ENCODE data around the gene STING1.
A peak's percentile ranks its signal among the peaks of the same experiment; 100 is the strongest.

STING1 gene

DNA sequence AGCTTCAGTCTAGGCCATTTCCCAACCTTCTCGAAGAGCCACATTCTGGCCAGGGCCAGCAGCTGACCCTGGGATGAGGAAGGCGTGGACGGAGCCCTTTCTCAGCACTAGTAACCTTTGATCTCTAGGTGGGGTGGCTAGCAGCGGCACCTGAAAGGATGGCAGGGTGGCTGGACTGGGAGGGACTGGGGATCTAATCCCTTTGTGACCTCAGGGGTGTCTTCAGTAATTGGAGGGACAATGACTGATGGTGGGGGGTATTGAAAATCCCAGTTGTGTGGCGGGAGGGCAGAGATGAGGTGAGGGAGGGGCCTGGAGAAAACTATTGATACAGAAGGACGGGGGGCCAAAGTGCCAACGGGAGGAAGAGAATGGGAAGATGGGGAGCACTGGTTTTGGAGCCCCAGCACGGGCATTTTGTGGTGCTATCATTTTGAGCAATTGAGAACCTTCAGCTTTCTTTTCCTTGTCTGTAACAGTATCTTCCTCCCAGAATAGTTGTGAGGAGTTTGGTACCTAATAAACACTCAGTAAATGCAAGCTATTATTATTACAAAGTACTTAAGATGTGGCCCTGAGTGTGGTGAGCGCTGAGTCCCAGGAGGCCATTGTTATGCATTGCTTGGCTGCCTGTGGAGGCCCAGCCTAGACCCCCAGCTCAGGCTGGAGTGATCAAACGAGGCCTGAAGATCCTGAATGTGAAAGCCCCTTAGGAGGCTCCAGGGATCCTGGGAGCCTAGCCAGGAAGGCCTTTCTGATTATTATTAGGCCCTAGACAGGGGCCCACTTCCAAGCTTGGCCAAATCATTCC lies 41.3 kb upstream of the STING1 start:
- H3K27me3 ChIP-seq (ENCODE audit: insufficient read depth, low read length): no peaks in the 10 kb centered on the region
- H3K9me3 ChIP-seq (ENCODE audit: low read length): no peaks in the 10 kb centered on the region
- H3K79me2 ChIP-seq (ENCODE audit: insufficient read depth, low read length): no peaks in the 10 kb centered on the region
- H3K27ac ChIP-seq (ENCODE audit: low read depth, low read length, poor library complexity, severe bottlenecking): no peak overlapping the region
- H3K4me2 ChIP-seq (ENCODE audit: low read length): no peak overlapping the region
- TF ChIP-seq, protein P1, sequence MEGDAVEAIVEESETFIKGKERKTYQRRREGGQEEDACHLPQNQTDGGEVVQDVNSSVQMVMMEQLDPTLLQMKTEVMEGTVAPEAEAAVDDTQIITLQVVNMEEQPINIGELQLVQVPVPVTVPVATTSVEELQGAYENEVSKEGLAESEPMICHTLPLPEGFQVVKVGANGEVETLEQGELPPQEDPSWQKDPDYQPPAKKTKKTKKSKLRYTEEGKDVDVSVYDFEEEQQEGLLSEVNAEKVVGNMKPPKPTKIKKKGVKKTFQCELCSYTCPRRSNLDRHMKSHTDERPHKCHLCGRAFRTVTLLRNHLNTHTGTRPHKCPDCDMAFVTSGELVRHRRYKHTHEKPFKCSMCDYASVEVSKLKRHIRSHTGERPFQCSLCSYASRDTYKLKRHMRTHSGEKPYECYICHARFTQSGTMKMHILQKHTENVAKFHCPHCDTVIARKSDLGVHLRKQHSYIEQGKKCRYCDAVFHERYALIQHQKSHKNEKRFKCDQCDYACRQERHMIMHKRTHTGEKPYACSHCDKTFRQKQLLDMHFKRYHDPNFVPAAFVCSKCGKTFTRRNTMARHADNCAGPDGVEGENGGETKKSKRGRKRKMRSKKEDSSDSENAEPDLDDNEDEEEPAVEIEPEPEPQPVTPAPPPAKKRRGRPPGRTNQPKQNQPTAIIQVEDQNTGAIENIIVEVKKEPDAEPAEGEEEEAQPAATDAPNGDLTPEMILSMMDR (IDR thresholded peaks at IDR 0.05; ENCODE audit: low read length): no peak
- TF ChIP-seq EZH2 (IDR thresholded peaks at IDR 0.05; ENCODE audit: borderline replicate concordance, low read length): no peak
- no peaks in the 10 kb centered on the region for H3F3A ChIP-seq (ENCODE audit: insufficient read depth, low read length)
- H4K20me1 ChIP-seq (ENCODE audit: insufficient read depth, low read length): no peaks in the 10 kb centered on the region
- H3K4me1 ChIP-seq (ENCODE audit: insufficient read depth, low read length, severe bottlenecking): peaks cover 23% of the 10 kb centered on the region
- H2AFZ ChIP-seq (ENCODE audit: low read length): no peak overlapping the region
- no peak overlapping the region for H3K9ac ChIP-seq (ENCODE audit: low read length)
- H3K9me2 ChIP-seq (ENCODE audit: low read depth, low read length): no peaks in the 10 kb centered on the region
- H3K4me3 ChIP-seq (ENCODE audit: low read depth, low read length, poor library complexity, severe bottlenecking): no peak overlapping the region
- no peaks in the 10 kb centered on the region for H3K36me3 ChIP-seq (ENCODE audit: insufficient read depth, low read length)

DNA sequence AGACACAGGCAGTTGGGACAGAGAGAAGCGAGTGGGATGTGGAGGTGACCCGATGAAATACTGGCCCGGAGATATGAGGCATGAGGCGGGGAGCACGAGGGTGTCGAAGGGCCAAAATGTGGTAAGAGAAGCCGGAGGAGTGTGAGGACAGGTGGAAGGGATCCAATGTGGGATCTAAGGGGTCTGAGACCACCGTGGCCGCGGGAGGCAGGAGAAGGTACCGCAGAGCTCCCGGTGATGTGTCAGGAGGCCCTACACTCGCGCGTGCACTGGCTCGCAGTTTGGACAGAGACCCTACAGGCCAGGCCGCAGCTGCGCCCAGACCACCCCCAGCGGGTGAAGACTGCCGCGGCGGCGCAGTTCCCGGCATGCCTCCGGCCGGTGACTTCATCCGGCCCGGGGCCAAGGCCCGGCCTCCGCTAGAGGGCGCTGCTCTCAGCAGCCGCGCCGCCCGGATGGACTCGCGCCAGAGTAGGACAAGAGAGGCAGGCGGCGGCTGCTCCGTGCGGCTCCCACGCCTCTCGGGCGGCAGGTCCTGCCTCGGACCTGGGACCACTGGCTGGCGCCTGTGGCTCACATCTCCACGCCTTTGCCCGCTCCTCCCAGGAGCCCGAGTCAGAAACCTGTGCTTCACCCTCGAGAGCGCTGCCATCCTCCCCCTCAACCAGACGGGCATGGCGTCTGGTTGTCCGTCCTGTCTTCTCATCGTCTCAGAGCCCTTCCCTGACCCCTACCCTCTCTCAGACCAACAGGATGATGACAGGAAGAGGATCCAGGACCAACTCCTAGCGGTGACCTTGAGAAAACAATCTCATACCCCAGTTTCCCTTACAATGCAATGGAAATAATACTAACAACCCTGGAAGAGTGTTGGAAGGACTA lies 35.4 kb upstream of the STING1 start:
- TF ChIP-seq EZH2 (IDR thresholded peaks at IDR 0.05; ENCODE audit: borderline replicate concordance, low read length): no peak
- TF ChIP-seq, protein P1 (IDR thresholded peaks at IDR 0.05; ENCODE audit: low read length): peak; percentile 92
- peak overlapping the region; percentile 70 for H3K4me2 ChIP-seq (ENCODE audit: low read length)

DNA sequence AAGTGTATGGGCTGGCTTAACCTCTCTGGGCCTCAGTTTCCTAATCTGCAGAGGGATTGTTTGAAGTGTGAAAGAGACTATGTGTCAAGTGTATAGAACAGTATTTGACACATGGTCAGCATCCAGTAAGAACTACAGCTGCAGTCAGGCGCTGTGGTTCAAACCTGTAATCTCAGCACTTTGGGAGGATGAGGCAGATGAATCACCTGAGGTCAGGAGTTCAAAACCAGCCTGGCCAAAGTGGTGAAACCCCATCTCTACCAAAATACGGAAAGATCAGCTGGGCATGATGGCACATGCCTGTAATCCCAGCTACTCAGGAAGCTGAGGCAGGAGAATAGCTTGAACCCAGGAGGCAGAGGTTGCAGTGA lies 31.9 kb upstream of the STING1 start:
- Histone ChIP-seq H3K4me2 (ENCODE audit: low read length) (no peak overlapping the region), H3K9ac (ENCODE audit: low read length) (no peak overlapping the region), H2AFZ (ENCODE audit: low read length) (no peak overlapping the region), H3K4me1 (ENCODE audit: insufficient read depth, low read length, severe bottlenecking) (peaks cover 12% of the 10 kb centered on the region), H3K4me3 (ENCODE audit: low read depth, low read length, poor library complexity, severe bottlenecking) (no peak overlapping the region), H3K36me3 (ENCODE audit: insufficient read depth, low read length) (no peaks in the 10 kb centered on the region), H4K20me1 (ENCODE audit: insufficient read depth, low read length) (no peaks in the 10 kb centered on the region), H3K79me2 (ENCODE audit: insufficient read depth, low read length) (no peaks in the 10 kb centered on the region), H3K27ac (ENCODE audit: low read depth, low read length, poor library complexity, severe bottlenecking) (no peak overlapping the region), H3K27me3 (ENCODE audit: insufficient read depth, low read length) (no peaks in the 10 kb centered on the region), H3K9me3 (ENCODE audit: low read length) (no peaks in the 10 kb centered on the region), H3F3A (ENCODE audit: insufficient read depth, low read length) (no peaks in the 10 kb centered on the region), H3K9me2 (ENCODE audit: low read depth, low read length) (no peaks in the 10 kb centered on the region)
- no peak for TF ChIP-seq EZH2 (IDR thresholded peaks at IDR 0.05; ENCODE audit: borderline replicate concordance, low read length)

More for the DNA sequence above, 35.4 kb upstream of the STING1 start:
- no peaks in the 10 kb centered on the region for H4K20me1 ChIP-seq (ENCODE audit: insufficient read depth, low read length)
- peak overlapping the region; percentile 62 for H3K9ac ChIP-seq (ENCODE audit: low read length)
- H3K9me3 ChIP-seq (ENCODE audit: low read length): no peaks in the 10 kb centered on the region
- no peaks in the 10 kb centered on the region for H3K27me3 ChIP-seq (ENCODE audit: insufficient read depth, low read length)
- no peaks in the 10 kb centered on the region for H3K9me2 ChIP-seq (ENCODE audit: low read depth, low read length)
- H3K27ac ChIP-seq (ENCODE audit: low read depth, low read length, poor library complexity, severe bottlenecking): no peak overlapping the region
- no peaks in the 10 kb centered on the region for H3K36me3 ChIP-seq (ENCODE audit: insufficient read depth, low read length)
- peaks cover 12% of the 10 kb centered on the region for H3K4me1 ChIP-seq (ENCODE audit: insufficient read depth, low read length, severe bottlenecking)
- no peaks in the 10 kb centered on the region for H3K79me2 ChIP-seq (ENCODE audit: insufficient read depth, low read length)
- H3F3A ChIP-seq (ENCODE audit: insufficient read depth, low read length): no peaks in the 10 kb centered on the region
- H3K4me3 ChIP-seq (ENCODE audit: low read depth, low read length, poor library complexity, severe bottlenecking): peak overlapping the region; percentile 55
- H2AFZ ChIP-seq (ENCODE audit: low read length): peak overlapping the region; percentile 89; the same call in 1 of the 2 replicates
